ENCODE results near the gene NELFA.
"Not testable (repeated sequence)": the region's sequence is repeated elsewhere in the genome, so short reads cannot be mapped to it uniquely, and the experiment has no call there.

The NELFA gene

DNA sequence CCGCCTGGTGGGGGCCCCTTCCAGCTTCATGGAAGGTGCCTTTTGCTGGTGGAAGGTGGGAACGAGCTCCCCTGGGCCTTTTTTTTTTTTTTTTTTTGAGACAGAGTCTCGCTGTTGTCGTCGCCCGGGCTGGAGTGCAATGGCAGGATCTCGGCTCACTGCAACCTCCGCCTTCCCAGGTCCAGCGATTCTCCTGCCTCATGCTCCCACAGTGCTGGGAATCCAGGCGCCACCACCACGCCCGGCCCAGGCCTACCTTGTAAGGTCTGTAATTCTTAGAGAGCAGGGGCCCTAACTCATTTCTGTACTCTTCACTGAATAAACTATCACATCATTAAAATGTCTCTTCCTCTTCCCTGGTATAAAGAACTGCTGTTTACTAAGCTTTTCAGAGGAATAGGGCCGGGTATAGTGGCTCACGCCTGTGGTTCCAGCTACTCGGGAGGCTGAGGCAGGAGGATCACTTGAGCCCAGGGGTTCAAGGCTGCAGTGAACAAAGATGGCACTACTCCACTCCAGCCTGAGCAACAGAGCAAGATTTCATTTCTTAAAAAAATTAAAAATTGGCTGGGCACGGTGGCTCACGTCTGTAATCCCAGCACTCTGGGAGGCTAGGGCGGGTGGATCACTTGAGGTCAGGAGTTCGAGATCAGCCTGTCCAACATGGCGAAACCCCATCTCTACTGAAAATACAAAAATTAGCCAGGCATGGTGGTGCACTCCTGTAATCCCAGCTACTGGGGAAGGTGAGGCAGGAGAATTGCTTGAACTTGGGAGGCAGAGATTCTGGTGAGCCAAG, 14.9 kb downstream of the NELFA start:
- not testable (repeated sequence) for DNase-seq

DNA sequence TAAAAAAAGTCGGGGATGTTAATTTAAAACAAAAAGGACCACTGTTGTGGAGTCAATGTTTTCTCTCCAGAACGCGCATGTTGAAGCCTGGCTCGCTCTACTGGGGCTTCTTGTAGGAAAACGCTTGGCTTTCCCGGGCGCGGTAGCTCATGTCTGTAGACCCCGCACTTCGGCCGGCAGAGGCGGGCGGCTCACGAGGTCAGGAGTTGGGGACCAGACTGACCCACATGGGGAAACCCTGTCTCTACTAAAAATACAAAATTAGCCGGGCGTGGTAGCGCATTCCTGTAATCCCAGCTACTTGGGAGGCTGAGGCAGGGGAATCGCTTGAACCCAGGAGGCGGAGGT, 15.6 kb downstream of the NELFA start:
- no peak for DNase-seq

DNA sequence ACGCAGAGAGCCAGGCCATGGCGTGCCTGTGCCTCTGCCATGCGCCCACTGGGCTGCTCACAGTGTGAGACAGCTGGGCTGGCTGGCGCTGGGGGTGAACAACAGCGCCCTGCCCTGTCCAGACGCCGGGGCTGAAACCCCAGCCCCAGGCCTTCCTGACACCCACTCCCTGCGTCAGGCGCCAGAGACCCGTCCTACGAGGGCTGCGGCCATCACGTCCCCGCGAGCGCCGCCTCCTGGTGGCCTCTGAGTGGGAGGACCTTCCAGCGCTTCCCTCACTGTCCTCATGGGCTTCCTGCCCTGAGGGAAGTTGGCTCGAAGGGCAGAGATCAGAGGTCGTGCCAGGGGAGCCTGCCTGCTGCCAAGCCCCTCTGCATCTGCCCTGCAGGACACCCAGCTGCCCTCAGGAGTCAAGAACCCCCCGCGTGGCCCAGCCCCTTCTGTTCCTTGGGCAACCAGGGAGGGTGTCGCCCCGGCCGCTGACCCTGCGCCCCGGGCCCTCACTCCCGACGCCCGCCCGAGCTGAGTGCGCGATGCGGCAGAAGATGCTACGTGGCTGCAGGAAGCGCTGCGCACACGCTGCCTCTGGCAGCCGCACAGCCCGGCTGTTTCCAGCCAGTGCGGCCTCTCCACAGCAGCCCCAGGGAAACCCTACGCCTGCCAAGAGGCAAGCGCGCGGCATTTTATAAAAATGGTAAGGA, 16.2 kb downstream of the NELFA start:
- DNase-seq: no peak

DNA sequence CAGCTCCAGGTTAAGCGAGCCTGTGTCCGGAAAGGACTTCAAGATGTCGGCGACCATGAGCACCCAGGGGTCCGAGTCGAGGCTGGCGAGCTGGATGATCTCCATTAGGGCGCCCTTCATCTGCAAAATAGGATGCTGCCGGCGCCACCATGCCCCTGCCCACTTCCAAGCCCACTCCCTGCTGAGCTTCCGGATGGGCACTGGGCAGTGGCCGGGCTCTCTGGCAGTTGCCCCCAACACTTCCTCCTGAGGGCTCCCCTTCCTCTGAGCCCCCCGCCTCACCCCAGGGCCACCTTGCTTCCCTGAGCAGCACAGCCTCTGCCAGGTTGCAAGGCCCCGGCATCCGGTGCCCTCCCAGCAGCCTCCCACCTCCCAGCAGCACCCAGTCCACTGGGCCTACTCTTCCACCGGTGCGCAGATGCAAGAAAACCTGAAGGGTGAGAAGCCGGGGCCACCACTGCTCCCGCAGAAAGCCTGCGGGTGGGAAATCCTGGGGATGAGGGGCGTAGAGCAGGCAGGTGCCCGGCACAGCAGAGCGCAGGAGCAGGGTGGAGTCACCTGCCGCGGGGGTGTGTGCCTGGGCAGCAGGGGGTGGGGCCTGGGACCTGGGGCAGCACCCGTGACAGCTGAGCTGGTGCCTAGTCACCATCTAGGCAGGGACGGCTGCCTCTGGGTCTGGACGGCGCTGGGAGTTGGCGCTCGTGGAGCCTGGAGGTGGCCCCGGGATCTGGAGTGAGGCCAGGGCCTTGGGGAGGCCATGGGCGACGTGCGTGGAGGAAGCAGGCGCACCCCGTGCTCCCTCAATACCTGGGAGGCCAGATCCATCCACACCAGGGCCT, 17.0 kb downstream of the NELFA start:
- no peak for DNase-seq

DNA sequence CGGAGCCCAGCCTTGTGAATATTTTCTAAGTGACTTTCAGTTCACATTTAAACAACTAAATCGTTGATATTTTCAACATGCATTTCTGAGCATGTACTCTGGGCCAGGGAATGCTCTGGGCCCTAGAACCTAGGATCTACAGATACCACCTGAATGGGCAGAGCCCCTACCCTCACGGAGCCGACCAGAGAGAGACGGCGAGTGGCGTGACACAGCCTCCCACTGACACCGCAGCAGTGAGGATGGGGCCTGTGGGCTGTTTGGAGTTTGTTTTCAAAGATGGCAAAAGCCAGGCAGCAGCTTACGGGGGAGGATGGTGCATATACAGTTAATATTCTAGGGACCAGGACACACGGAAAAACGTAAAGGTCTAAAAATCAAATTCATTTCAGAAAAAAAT, 17.7 kb downstream of the NELFA start:
- no peak for DNase-seq

DNA sequence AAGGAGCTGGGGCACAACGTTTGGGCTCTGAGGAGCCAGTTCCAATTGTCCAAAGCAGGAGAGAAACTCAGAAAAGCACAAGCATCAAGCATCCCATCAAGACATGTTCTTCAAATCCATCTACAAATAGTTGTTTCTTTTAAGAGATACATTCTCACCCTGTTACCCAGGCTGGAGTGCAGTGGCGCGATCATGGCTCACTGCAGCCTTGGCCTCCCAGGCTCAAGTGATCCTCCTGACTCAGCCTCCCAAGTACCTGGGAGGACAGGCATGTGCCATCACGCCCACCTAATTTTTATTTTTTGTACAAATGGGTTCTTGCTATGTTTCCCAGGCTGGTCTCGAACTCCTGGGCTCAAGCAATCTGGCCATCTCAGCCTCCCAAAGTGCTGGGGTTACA, 18.1 kb downstream of the NELFA start:
- no peak for DNase-seq

DNA sequence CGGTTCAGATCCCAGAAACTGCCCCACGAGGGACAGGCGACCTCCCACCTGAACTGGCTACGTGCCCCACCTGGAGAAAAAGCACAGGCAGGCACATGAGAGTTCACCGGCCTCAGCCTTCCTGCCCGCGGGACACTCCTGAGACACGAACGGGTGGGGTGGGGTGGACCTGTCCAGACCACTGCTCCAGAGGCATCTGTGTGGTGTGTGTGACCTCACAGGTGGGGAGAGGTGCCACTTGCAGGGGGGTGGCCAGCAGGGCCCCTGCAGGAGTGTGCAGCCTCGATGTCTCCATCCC, 18.5 kb downstream of the NELFA start:
- DNase-seq: no peak

DNA sequence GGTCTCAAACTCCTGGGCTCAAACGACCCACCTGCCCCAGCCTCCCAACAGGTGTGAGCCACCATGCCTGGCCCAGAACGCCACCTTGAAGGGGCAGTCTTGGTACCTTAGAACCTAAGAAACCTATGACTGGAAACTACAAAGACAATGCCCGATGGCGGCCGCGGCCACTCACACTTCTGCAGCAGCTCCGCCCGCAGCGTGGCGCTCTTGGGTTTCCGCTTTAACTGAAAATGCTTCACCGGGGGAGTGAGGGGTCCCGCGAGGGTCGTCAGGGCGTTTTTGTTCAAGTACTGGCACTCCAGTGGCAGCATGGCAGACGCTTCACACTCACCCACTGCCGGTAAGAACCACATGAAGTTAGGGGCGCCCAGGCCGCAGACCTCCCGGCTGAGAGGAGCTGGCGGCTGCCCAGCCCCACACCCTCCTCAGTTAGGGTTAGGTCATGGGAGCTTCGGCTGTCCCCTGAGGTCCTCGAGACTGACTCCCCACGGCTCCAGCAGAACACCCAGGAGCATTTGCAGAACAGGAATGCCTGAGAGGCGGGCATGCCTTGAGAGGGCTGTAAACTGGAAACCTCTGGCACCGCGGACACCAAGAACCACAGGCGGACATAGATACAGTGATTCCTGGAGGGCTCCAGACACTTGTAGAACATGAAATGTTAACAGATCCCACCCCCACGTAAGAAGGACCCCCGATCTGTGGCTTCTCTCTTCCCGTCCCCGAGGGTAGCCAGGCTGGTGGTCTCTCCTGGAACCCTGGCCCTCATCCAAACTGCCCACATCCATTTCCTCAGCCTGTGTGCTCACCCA, 19.0 kb downstream of the NELFA start:
- DNase-seq: no peak

DNA sequence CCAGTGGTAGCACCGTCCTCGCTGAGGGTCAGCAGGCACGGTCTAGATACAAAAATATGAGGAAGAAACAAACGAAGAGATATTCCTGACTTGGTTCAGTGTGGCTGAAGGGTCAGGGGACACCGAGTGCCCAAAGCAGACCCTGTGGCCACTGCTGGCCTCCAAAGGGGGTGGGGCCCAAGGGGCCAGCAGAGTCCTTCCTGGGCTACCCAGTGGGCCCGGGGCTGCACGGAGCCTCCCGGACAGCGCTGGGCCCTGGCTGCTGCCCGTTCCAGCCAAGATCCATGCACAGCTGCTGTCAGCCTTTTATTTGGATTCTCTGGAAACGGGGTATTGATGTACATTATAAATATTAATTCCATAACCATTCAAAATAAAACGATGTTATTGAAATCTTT, 20.4 kb downstream of the NELFA start:
- no peak for DNase-seq

DNA sequence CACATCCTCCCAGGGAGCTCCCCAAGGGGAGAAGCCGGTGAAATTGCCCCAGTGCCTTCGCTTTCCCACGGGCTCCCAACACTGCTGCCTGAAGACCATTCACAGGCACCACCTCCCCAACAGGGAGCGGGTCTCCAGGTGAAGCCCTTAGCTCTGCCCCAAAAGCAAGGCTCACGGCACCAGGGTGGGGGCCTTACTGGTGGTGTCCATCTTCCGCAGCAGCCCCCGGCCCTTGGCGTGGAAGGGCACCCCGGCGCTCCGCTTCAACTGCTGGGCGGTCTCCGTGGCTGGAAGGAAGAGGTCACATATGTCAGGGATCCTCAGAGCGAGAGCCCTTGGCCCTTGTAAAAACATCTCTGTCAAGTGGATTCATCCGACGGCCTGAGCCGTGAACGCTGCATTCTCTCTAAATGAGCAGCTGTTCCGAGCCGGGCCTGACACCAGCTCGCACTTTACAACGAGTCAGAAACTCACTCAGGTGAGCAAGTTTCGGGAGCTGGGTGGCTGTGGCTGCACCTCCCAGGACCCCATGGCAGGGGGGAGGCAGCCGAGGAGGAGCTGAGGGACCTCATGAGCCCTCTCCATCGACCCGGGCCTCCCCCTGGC, 20.9 kb downstream of the NELFA start:
- DNase-seq: no peak

DNA sequence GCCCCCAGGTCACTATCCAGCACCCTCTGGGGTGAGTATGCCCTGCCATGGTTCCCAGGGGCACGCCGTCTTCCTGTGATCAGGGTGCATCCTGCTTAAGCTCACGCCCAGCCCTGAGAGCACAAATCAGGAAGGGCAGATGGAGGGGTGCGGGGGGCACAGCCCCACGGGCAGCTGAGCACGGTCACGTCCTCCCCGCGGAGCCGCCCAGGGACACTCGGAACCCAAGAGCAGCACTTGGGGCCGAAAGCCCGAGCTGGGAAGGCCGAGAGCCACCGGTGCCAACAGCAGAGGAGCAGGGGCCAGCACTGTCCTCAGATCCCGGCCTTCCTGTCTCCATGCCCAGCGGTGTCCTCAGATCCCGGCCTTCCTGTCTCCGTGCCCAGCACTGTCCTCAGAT, 21.5 kb downstream of the NELFA start:
- DNase-seq: no peak

DNA sequence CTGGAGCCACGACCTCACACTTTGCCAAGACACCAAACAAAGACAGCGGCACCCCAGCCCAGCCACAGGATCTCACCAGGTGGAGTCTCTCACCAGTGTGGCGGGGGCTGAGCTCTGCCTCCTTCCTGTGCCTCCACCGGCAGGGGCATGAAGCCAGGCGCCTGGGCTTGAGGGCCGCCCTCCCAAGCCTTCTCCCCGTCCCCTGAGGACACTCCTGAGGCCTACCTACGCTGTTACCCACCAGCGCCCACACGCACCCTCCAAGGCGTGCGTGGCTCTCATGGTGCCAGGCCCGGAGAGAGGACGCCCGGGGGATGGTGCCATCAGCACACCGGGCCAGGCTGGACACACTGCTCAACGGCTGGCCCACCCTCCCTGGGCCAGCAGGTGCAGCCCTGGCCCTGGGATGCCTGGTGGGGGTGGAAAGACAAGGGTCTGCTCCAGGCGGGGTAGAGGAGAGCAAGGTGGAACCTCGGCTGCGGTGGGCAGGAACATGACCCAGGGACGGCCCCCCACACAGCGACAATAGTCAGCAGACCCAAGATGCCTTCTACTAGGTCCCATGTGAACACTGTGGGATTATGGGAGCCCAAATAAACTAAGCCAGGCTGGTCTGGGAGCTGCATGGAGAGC, 22.1 kb downstream of the NELFA start:
- no peak for DNase-seq

DNA sequence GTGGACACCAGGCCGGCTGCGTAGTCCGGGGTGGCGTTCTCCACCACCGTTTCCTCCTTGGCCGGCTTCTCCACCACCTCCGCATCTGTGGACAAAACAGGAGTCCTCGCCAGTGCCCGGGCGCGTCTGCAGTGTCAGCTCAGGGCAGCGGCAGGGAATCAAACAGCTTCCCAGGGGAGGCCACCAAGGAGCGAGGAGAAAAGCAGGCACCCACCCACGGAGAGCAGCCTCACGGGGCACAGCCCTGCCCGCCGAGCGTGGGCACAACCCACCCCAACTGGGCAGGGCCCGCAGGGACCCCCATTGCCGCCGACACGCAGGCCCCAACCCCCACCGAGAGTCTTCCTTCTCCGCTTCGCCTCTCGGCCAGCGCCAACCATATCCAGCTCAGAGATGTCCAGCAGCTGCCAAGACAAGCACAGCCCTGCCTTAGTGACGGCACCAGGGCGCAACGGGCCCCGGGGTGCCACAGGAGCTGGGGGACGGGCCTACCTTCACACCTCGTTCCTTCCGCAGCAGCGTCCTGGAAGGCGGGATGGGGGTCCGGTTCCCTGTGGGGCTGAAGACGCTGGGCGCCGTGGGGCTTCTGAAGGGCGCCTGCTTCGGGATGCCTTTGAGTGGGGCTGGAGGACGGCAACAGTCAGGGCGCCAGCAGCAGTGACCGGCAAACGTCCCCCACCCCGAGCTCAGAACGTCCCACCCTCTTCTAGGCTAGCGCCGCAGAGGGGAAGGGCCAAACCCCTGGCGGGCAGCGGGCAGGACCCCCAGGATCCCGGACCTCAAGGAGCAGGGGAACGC, 22.8 kb downstream of the NELFA start:
- no peak for DNase-seq

DNA sequence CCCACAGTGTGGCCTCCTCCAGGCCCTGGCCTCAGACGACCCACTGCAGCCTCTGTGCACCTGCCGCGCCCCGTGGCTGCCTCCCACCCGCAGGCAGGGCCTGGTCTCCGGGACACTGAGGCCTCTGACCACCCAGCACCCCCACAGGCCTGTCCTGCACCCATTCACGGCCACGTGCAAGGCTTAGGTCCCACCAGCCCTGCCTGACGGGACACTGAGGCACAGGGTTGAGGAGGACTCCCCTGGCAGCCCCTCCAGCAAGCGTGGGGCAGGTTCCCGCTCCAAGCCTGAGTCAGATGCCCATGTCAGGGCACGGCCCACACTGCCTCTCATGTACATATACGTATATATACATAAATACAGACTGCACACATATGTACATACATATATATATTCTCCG, 23.5 kb downstream of the NELFA start:
- no peak for DNase-seq

DNA sequence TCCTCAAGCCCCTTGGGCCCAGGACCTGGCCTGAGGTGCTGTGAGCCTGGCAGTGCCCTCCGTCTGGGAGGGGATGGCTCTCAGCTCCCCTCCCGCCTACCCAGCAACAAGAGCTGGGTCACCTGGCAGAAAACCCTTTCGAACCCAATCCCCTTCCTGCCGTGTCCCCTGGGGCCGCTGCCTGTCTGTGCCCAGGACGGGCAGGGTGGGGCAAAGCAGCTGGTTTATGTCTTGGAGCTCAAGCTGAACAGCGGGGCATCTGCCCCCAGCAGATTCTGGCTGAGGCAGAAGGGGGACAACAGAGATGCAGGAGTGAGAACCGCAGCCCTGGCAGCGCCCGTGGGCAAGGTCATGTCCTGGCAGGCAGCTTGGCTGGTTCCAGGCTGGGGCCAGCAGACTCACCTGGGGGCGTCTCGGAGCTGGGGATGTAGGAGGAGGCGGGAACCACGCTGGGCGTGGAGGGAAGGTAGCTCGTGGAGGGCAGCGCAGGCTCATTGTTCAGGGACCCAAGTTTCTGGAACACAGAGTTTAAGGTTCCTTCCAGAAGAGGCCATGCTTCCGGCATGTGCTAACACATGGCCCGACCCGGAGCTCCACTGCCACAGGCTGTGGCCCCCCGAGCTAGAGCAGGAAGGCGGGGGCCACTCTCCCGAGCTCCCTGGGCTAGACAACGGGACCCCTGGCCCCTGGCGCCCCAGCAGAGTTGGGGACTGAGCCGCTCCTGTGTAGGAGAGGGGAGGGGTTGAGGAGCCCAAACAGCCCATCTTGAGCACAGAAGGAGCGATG, 24.2 kb downstream of the NELFA start:
- DNase-seq: no peak

DNA sequence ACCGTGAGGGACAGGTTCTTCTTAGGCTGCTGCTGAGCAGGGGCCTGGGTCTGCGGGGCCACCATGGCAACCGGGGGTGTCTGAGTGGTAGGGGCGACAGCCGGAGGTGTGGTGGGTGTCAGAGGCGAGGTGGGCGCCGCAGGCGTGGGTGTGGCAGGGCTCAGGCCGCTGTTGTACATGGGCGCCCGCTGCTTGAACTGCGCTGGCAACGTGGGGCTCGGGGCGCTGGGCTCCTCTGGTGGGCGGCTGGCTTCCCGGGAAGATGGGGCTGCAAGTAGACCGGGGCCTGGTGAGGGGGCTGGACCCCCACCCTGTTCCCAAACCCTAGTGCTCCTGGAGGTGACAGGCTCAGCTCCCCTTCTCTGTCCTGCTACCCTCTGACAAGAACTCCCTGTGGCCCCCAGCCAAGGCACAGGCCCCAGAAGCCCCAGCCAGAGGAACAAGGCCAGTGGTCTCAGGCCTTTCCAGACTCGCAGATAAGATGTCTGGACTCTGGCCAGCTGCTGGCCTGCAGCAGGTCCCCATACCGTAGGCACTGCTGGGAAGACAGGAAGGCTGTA, 24.8 kb downstream of the NELFA start:
- DNase-seq: no peak

DNA sequence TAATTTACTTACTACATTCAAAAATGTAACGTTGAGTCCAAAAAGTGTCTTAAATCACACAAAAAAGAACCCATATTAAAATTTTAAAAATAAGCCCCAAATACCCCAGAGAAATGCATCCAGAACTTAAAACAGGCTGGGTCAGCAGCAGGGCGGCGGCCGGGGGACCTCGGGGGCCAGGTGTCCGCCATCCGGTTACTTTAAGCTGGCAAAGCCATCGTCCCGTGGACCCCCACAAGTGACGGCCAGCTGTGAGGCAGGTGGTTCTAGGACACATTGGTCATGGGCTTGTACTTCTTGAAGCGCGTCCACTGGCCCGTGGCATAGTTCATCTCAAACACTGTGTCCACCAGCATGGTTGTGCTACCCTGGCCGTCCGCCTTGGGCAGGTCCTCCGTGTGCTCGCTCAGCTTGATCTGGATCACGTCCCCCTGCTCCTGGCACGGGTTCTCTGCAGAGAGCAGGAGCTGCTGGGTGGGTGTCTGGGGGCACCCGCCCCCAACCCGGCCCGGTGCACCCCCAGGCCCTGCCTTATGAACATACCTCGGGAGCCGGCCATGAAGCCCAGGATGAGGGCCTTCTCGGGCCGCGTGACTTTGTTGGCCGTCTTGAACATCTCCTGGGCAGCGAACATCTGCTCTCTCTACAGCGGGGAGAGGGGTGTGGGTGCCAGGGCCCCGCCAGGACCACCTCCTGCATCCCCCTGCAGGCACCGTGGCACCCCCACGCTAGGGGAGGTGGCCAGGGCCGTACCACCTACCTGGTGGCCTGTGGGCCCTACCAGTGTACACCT, 25.5 kb downstream of the NELFA start:
- no peak for DNase-seq

DNA sequence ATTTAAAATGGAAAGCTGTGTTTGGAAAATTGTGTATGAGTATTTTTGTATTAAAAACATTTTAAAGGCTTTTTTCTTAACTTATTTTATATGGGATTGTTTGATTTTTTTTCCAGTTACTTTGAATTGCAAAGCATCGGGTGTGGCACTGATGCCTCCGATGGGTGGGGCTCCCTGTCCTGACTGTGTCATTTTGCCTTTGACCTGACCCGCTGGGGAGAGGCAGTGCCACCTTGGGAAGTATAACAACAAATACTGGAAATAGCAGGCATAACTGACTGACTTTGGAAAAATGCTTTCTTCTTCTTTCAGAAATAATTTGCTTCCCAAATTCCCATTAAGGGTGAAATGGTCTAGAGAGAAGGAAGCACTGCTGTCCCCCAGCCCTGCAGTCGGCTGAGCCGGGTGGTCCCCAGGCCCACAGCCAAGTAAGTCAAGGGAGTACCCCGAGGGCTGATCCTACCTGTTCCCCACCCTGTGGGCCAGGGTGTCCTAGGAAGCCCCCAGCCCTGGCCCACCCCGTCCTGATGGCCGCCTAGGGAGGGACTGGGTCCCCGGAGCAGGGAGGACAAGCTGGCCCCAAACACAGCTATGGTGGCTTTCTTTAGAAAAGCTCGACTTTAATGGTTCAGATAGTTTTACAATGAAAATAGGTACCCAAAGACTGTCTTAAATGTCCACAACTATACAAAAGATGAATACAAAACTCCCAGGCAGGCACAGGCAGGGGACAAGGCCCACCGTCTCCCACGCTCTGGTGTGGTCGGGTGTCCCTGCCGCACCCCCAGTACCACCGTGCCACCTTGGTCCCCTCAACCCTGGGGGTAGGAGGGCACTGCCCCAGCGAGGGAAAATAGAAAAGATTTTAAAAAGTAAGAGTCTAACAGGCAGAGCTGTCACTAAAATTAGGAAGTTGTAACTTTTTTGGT, 26.4 kb downstream of the NELFA start:
- DNase-seq: no peak
